Colonic mucosa (tissue), 4 donors: ENCODE data around the gene KBTBD13. TPM values are rescaled to one million over a fixed set of nuclear protein-coding genes. Genes with fewer than 3 reads are reported as not detected.

Experiments
- DNase-seq: peaks from one replicate; pipeline ENCODE4 v3.0.0-alpha.2; 2020
- H3K27ac ChIP-seq: fragments of 200-600 bp; one replicate; pipeline ENCODE4 v1.8.0; 2021
- H3K27me3 ChIP-seq: fragments of 200-600 bp; one replicate; pipeline ENCODE4 v1.8.0; 2021
- H3K36me3 ChIP-seq: fragments of 200-600 bp; one replicate; pipeline ENCODE4 v1.8.0; 2021
- H3K4me1 ChIP-seq: fragments of 200-600 bp; one replicate; pipeline ENCODE4 v1.8.0; 2021; ENCODE audit warnings: mild to moderate bottlenecking
- H3K4me3 ChIP-seq: fragments of 200-600 bp; one replicate; pipeline ENCODE4 v1.8.0; 2021
- H3K9ac ChIP-seq, 2 donors: one replicate each; pipeline ENCODE4 v1.7.0; 2013; ENCODE audit warnings: control low read depth in 2 of 2, low read depth in 2 of 2, low read length in 2 of 2
- H3K9me3 ChIP-seq: fragments of 200-600 bp; one replicate; pipeline ENCODE4 v1.8.0; 2021
- CTCF ChIP-seq: fragments of 200-600 bp; IDR thresholded peaks from one replicate; pipeline ENCODE4 v1.8.0; 2022; ENCODE audit warnings: antibody characterized with exemption, mild to moderate bottlenecking
- intact Hi-C: fragments of 100-400 bp; cut with DNase I; formaldehyde crosslinking; loops from one replicate; pipeline ENCODE4 v1.14.1; 2022
- total RNA-seq, 2 donors: library from RNA; stranded (reverse); fragmentation: NEBNext Ultra II Directional in 1 of 2; extraction: Animal tissue kit (Norgen Biotek cat#: 25700) in 1 of 2; gene quantifications; one replicate each; pipeline ENCODE4 v1.2.1, GENCODE V29; 2021
- donor health status: healthy.
- donor health status: DM: no; HTN: no; CAD: no.
- donor health status: DM: no; HTN: no; CAD: no.

KBTBD13 gene
- total RNA-seq, 2 donors from 2014 or later, result not detected

GRCh38 chr15:65052956-65053355, 23.6 kb upstream of the KBTBD13 start:
- intact Hi-C loops, result loop anchor here (10.0 kb wide), 1 partner anchor 132 kb away; the partner anchor contains the start of gene CLPX
- Histone ChIP-seq H3K36me3 (no peaks in the 10 kb centered on the region), H3K9ac (no peak overlapping the region), H3K27me3 (no peaks in the 10 kb centered on the region), H3K27ac (no peak overlapping the region), H3K9me3 (no peaks in the 10 kb centered on the region), H3K4me3 (no peak overlapping the region), H3K4me1 (peaks cover 19% of the 10 kb centered on the region)
- no peak for TF ChIP-seq CTCF
- no peak for DNase-seq

- Histone ChIP-seq H3K27ac (peak overlapping the region; percentile 36), H3K36me3 (no peaks in the 10 kb centered on the region), H3K4me3 (no peak overlapping the region), H3K27me3 (no peaks in the 10 kb centered on the region), H3K4me1 (peaks cover 15% of the 10 kb centered on the region), H3K9me3 (no peaks in the 10 kb centered on the region), H3K9ac (no peak overlapping the region)
- peak; percentile 94 for TF ChIP-seq CTCF
- peak; percentile 78 for DNase-seq
- intact Hi-C loops, result loop anchor here (2.0 to 10.0 kb wide), 2 partner anchors 46 to 130 kb away; partner anchors contain the start of gene CLPX
Observed at GRCh38 chr15:65054333-65055200, 22.0 kb upstream of the KBTBD13 start.

GRCh38 chr15:65055201-65055870, 21.2 kb upstream of the KBTBD13 start:
- peak overlapping the region; percentile 36 for H3K27ac ChIP-seq
- H3K36me3 ChIP-seq, result no peaks in the 10 kb centered on the region
- intact Hi-C loops, result loop anchor here (2.0 to 10.0 kb wide), 2 partner anchors 45 to 129 kb away; partner anchors contain the start of gene CLPX

GRCh38 chr15:65056106-65056505, 20.4 kb upstream of the KBTBD13 start:
- no peak for DNase-seq
- intact Hi-C loops, result loop anchor here (10.0 kb wide), 1 partner anchor 129 kb away; the partner anchor contains the start of gene CLPX
- Histone ChIP-seq H3K4me3 (no peak overlapping the region), H3K27ac (no peak overlapping the region), H3K9me3 (no peaks in the 10 kb centered on the region), H3K9ac (no peak overlapping the region), H3K36me3 (no peaks in the 10 kb centered on the region), H3K4me1 (peaks cover 11% of the 10 kb centered on the region), H3K27me3 (no peaks in the 10 kb centered on the region)
- TF ChIP-seq CTCF, result no peak

More at GRCh38 chr15:65055201-65055870, 21.2 kb upstream of the KBTBD13 start:
- no peak overlapping the region for H3K4me3 ChIP-seq
- DNase-seq, result peak; percentile 75
- H3K9me3 ChIP-seq, result no peaks in the 10 kb centered on the region
- H3K4me1 ChIP-seq, result peaks cover 11% of the 10 kb centered on the region
- no peaks in the 10 kb centered on the region for H3K27me3 ChIP-seq
- no peak overlapping the region for H3K9ac ChIP-seq
- no peak for TF ChIP-seq CTCF

- H3K4me1 ChIP-seq, result peaks cover 11% of the 10 kb centered on the region
- no peak overlapping the region for H3K27ac ChIP-seq
- intact Hi-C loops, result loop anchor here (10.0 kb wide), 1 partner anchor 128 kb away; the partner anchor contains the start of gene CLPX
- H3K9me3 ChIP-seq, result no peaks in the 10 kb centered on the region
- no peak overlapping the region for H3K4me3 ChIP-seq
- no peaks in the 10 kb centered on the region for H3K36me3 ChIP-seq
- no peaks in the 10 kb centered on the region for H3K27me3 ChIP-seq
- peak; percentile 70 for DNase-seq
- TF ChIP-seq CTCF, result no peak
- H3K9ac ChIP-seq, result no peak overlapping the region
Observed at GRCh38 chr15:65056868-65057548, 19.5 kb upstream of the KBTBD13 start.
